ENCODE measurements around the gene WDR89.
"Not testable (repeated sequence)": the region's sequence is repeated elsewhere in the genome, so short reads cannot be mapped to it uniquely, and the experiment has no call there.

- TF ChIP-seq, protein P1, sequence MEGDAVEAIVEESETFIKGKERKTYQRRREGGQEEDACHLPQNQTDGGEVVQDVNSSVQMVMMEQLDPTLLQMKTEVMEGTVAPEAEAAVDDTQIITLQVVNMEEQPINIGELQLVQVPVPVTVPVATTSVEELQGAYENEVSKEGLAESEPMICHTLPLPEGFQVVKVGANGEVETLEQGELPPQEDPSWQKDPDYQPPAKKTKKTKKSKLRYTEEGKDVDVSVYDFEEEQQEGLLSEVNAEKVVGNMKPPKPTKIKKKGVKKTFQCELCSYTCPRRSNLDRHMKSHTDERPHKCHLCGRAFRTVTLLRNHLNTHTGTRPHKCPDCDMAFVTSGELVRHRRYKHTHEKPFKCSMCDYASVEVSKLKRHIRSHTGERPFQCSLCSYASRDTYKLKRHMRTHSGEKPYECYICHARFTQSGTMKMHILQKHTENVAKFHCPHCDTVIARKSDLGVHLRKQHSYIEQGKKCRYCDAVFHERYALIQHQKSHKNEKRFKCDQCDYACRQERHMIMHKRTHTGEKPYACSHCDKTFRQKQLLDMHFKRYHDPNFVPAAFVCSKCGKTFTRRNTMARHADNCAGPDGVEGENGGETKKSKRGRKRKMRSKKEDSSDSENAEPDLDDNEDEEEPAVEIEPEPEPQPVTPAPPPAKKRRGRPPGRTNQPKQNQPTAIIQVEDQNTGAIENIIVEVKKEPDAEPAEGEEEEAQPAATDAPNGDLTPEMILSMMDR (conservative IDR thresholded peaks at IDR 0.05; ENCODE audit: low read depth in 2 of 2): not testable (repeated sequence)
- not testable (repeated sequence) for TF ChIP-seq ETS1 (IDR thresholded peaks at IDR 0.05); POLR2AphosphoS5 (IDR thresholded peaks at IDR 0.05; ENCODE audit: low read depth); EZH2 (IDR thresholded peaks at IDR 0.05; ENCODE audit: low read depth, unreplicated experiment)
These were observed 58.6 kb downstream of the WDR89 start for GRCh38 chr14:63583046-63583445.

Measured in GM23338 (cell line).